Measurements from ENCODE around the gene C1R.

C1R gene

DNA sequence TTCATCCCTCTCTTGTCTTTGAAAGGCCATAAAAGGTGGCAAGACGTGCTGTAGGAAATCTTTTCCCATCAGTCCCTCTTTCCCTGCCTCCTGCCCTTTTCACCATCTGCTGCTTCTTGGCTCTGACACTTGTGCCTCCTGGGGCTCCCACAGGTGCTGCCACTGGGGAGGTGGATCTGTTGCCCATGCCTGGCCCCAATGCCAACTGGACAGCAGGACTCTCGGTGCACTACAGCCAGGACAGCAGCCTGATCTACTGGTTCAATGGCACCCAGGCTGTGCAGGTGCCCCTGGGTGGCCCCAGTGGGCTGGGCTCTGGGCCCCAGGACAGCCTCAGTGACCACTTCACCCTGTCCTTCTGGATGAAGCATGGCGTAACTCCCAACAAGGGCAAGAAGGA is 44.4 kb upstream of the C1R start:
- no peak overlapping the region for H3K4me3 ChIP-seq (ENCODE audit: severe bottlenecking)
- H3K27ac ChIP-seq (ENCODE audit: poor library complexity, severe bottlenecking): no peak overlapping the region
- no peaks in the 10 kb centered on the region for H3K9me3 ChIP-seq (ENCODE audit: severe bottlenecking)
- H3K4me1 ChIP-seq (ENCODE audit: insufficient read depth, poor library complexity, severe bottlenecking): no peaks in the 10 kb centered on the region
- TF ChIP-seq, protein P1, sequence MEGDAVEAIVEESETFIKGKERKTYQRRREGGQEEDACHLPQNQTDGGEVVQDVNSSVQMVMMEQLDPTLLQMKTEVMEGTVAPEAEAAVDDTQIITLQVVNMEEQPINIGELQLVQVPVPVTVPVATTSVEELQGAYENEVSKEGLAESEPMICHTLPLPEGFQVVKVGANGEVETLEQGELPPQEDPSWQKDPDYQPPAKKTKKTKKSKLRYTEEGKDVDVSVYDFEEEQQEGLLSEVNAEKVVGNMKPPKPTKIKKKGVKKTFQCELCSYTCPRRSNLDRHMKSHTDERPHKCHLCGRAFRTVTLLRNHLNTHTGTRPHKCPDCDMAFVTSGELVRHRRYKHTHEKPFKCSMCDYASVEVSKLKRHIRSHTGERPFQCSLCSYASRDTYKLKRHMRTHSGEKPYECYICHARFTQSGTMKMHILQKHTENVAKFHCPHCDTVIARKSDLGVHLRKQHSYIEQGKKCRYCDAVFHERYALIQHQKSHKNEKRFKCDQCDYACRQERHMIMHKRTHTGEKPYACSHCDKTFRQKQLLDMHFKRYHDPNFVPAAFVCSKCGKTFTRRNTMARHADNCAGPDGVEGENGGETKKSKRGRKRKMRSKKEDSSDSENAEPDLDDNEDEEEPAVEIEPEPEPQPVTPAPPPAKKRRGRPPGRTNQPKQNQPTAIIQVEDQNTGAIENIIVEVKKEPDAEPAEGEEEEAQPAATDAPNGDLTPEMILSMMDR (IDR thresholded peaks at IDR 0.05; ENCODE audit: poor library complexity, severe bottlenecking): no peak
- ATAC-seq (ENCODE audit: low read depth) (no peak), DNase-seq (ENCODE audit: low spot score) (no peak)
- H3K27me3 ChIP-seq (ENCODE audit: insufficient read depth, poor library complexity, severe bottlenecking): no peaks in the 10 kb centered on the region
- no peaks in the 10 kb centered on the region for H3K36me3 ChIP-seq (ENCODE audit: low read depth)

DNA sequence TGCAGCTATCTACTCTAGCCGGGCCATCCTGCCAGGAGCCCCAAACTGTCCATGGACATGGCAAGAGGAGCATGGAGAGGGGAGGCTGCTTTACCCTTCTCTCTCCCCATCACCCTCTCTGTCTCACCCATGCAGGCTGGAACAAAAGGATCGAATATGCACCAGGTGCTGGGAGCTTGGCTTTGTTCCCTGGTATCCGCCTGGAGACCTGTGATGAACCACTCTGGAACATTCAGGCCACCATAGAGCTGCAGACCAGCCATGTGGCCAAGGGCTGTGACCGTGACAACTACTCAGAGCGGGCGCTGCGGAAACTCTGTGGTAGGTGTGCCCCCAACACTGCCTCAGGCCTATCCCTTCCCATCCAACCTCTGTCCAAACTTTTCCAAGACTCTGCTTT is 43.8 kb upstream of the C1R start:
- Histone ChIP-seq H3K4me1 (ENCODE audit: insufficient read depth, poor library complexity, severe bottlenecking) (no peaks in the 10 kb centered on the region), H3K36me3 (ENCODE audit: low read depth) (no peaks in the 10 kb centered on the region), H3K9me3 (ENCODE audit: severe bottlenecking) (no peaks in the 10 kb centered on the region), H3K27me3 (ENCODE audit: insufficient read depth, poor library complexity, severe bottlenecking) (no peaks in the 10 kb centered on the region), H3K27ac (ENCODE audit: poor library complexity, severe bottlenecking) (no peak overlapping the region), H3K4me3 (ENCODE audit: severe bottlenecking) (no peak overlapping the region)
- ATAC-seq (ENCODE audit: low read depth) (no peak), DNase-seq (ENCODE audit: low spot score) (no peak)
- TF ChIP-seq, protein P1 (IDR thresholded peaks at IDR 0.05; ENCODE audit: poor library complexity, severe bottlenecking): no peak

DNA sequence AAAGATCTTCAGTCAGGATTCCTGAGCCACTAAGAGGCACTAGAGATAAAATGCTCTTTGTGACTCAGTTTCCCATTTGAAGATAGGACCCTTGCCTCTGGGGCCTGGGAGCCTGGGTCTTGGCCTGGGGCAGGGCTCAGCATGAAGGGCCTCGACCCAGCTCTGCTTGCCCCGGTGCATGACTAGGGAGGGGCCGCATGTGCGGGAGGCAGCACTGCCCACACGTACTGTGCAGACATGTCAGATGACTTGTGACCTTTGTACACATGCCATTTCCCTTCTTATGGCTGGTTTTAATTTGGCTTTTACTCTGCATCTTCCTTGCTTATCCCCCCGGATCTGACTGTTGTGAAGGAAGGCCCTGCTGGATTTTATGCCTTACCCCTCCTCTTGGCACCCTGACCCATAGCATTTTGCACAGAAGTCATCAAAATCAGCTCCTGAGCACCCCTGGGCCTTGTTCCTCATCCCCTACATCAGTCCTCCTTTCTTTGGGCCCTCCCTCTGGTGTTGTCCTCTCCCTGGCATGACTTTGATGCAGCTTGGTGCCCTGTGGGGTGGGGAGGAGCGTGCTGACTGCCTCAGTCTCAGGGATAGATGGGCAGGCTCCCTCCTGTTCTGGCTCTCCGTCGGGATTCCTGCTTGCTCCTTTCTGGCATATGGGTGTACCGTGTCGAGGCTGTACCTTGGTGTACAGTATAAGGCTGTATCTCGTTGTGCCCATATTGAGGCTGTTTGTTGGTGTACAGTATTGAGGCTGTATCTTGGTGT is 42.3 kb upstream of the C1R start:
- DNase-seq (ENCODE audit: low spot score) (no peak), ATAC-seq (ENCODE audit: low read depth) (no peak)
- Histone ChIP-seq H3K27ac (ENCODE audit: poor library complexity, severe bottlenecking) (no peak overlapping the region), H3K4me1 (ENCODE audit: insufficient read depth, poor library complexity, severe bottlenecking) (no peaks in the 10 kb centered on the region), H3K9me3 (ENCODE audit: severe bottlenecking) (no peaks in the 10 kb centered on the region), H3K4me3 (ENCODE audit: severe bottlenecking) (no peak overlapping the region), H3K27me3 (ENCODE audit: insufficient read depth, poor library complexity, severe bottlenecking) (no peaks in the 10 kb centered on the region), H3K36me3 (ENCODE audit: low read depth) (no peaks in the 10 kb centered on the region)
- TF ChIP-seq, protein P1 (IDR thresholded peaks at IDR 0.05; ENCODE audit: poor library complexity, severe bottlenecking): no peak

DNA sequence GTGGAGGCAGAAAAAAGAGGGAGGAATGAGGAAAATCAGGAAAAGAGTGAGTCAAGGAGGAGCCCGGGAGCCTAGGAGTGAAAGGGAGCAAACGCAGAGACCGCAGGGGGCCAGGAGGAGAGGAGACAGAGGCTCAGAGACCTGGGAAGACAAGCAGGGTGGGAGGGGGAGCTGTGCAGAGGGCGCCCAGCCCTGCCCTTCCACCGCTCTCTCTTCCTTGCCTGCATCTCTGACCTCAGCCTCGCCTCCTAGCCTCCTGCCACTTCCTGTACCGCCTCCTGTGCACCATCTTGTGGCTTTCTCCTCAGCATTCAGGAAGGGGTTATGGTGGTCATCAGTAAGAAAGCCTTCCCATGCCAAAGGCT is 39.2 kb upstream of the C1R start:
- DNase-seq (ENCODE audit: low spot score): no peak

More for the DNA sequence above, 39.2 kb upstream of the C1R start:
- Histone ChIP-seq H3K36me3 (ENCODE audit: low read depth) (no peaks in the 10 kb centered on the region), H3K27me3 (ENCODE audit: insufficient read depth, poor library complexity, severe bottlenecking) (no peaks in the 10 kb centered on the region), H3K9me3 (ENCODE audit: severe bottlenecking) (no peaks in the 10 kb centered on the region), H3K27ac (ENCODE audit: poor library complexity, severe bottlenecking) (no peak overlapping the region), H3K4me1 (ENCODE audit: insufficient read depth, poor library complexity, severe bottlenecking) (no peaks in the 10 kb centered on the region), H3K4me3 (ENCODE audit: severe bottlenecking) (no peak overlapping the region)
- ATAC-seq (ENCODE audit: low read depth): no peak
- TF ChIP-seq, protein P1 (IDR thresholded peaks at IDR 0.05; ENCODE audit: poor library complexity, severe bottlenecking): no peak

Measured in RWPE2 (cell line).